HG02885 (cell line): ENCODE results near the gene RIMBP2.

Experiments
- ATAC-seq: cut with Tn5 transposase; IDR thresholded peaks from one replicate; pipeline ENCODE4 v1.9.1; 2021; ENCODE audit warnings: mild to moderate bottlenecking; ENCODE audit not compliant: unreplicated experiment, poor library complexity

The RIMBP2 gene

GRCh38 chr12:130436741-130437501, 279.2 kb downstream of the RIMBP2 start:
- no peak for ATAC-seq

- ATAC-seq: no peak
Observed at GRCh38 chr12:130435826-130436225, 280.3 kb downstream of the RIMBP2 start.

GRCh38 chr12:130435331-130435730, 280.8 kb downstream of the RIMBP2 start:
- ATAC-seq: no peak

GRCh38 chr12:130434560-130434959, 281.5 kb downstream of the RIMBP2 start:
- no peak for ATAC-seq

GRCh38 chr12:130433834-130434233, 282.3 kb downstream of the RIMBP2 start:
- ATAC-seq: no peak

- no peak for ATAC-seq
Observed at GRCh38 chr12:130433411-130433810, 282.7 kb downstream of the RIMBP2 start.

- ATAC-seq: no peak
Observed at GRCh38 chr12:130431176-130431575, 284.9 kb downstream of the RIMBP2 start.

- no peak for ATAC-seq
Observed at GRCh38 chr12:130429656-130430505, 286.2 kb downstream of the RIMBP2 start.

- ATAC-seq: no peak
Observed at GRCh38 chr12:130428116-130428515, 288.0 kb downstream of the RIMBP2 start.

- ATAC-seq: no peak
Observed at GRCh38 chr12:130427381-130427887, 288.7 kb downstream of the RIMBP2 start.

- no peak for ATAC-seq
Observed at GRCh38 chr12:130425698-130426245, 290.3 kb downstream of the RIMBP2 start.

GRCh38 chr12:130424858-130425697, 291.0 kb downstream of the RIMBP2 start:
- ATAC-seq: no peak

GRCh38 chr12:130423991-130424857, 291.9 kb downstream of the RIMBP2 start:
- ATAC-seq: no peak

- no peak for ATAC-seq
Observed at GRCh38 chr12:130423136-130423535, 293.0 kb downstream of the RIMBP2 start.

GRCh38 chr12:130422676-130423075, 293.4 kb downstream of the RIMBP2 start:
- no peak for ATAC-seq

GRCh38 chr12:130421896-130422295, 294.2 kb downstream of the RIMBP2 start:
- no peak for ATAC-seq

GRCh38 chr12:130420071-130420470, 296.0 kb downstream of the RIMBP2 start:
- no peak for ATAC-seq

GRCh38 chr12:130419116-130419515, 297.0 kb downstream of the RIMBP2 start:
- no peak for ATAC-seq

- ATAC-seq: no peak
Observed at GRCh38 chr12:130418251-130418650, 297.8 kb downstream of the RIMBP2 start.
